Heart left ventricle (tissue), 13 donors: Measurements from ENCODE around the gene EXOC7.

Source experiments
- POLR2A ChIP-seq, 2 donors: fragments of 450-650 bp; IDR thresholded peaks; one replicate each; pipeline ENCODE4 v1.6.1; 2017; ENCODE audit warnings: antibody characterized with exemption in 2 of 2, mild to moderate bottlenecking in 2 of 2, moderate library complexity in 2 of 2
- TF ChIP-seq, protein P1 (sequence below), 12 donors: fragments of 200-600 bp; sonication (generic) in 4 of 12; IDR thresholded peaks; one replicate each; pipeline versions ENCODE4 v1.5.0 to v1.8.0; 2018 to 2022; ENCODE audit warnings: antibody characterized with exemption in 12 of 12, mild to moderate bottlenecking in 5 of 12
- donor health status: ischemic (EF 13 %, LVEDD 7.1; RV severe dilation, severe dysfunction).
- donor health status: DM: no; HTN: yes; CAD: no.
- donor health status: DM: no; HTN: no; CAD: no.
- donor health status: ischemic (EF 25% LVEDD 6.9; RV normal size, moderate dysfunction).
- donor health status: ischemic (EF 25% LVEDD 5.7; RV mildly dilated, moderate dysfunction).
- donor health status: ischemic (EF 35%, LVEDD 5.7; RV mildly dilated, moderate dysfunction).
- donor health status: nonischemic (EF 11% LVEDD 7.7; RV severe dilation, severe dysfunction).
- donor health status: DM: yes; HTN: yes; CAD: no.
- donor health status: PGD.
- donor health status: ischemic (EF 29% LVEDD 5.4; RV normal size, mild dysfunction).
- donor health status: nonischemic (EF 23%, LVEDD 6.1; RV moderate dilation, normal function).

DNA sequence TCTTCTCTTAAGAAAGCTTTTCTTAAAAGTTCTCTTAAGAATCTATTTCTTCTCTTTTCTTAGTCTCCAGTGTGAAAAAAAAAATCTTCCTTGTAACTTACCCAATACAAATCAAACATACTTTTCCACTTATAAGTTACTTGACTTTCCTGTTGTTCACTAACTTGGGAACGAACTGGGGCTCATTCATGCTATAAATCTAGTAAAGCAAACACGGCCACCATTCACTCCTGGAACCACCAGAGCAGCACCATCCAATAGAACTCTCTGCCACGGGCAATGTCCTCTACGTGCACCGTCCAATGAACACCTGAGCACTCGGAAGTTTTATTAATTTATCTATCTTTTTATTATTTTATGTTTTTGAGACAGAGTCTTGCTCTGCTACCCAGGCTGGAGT is 52.0 kb downstream of the EXOC7 start:
- TF ChIP-seq, protein P1, sequence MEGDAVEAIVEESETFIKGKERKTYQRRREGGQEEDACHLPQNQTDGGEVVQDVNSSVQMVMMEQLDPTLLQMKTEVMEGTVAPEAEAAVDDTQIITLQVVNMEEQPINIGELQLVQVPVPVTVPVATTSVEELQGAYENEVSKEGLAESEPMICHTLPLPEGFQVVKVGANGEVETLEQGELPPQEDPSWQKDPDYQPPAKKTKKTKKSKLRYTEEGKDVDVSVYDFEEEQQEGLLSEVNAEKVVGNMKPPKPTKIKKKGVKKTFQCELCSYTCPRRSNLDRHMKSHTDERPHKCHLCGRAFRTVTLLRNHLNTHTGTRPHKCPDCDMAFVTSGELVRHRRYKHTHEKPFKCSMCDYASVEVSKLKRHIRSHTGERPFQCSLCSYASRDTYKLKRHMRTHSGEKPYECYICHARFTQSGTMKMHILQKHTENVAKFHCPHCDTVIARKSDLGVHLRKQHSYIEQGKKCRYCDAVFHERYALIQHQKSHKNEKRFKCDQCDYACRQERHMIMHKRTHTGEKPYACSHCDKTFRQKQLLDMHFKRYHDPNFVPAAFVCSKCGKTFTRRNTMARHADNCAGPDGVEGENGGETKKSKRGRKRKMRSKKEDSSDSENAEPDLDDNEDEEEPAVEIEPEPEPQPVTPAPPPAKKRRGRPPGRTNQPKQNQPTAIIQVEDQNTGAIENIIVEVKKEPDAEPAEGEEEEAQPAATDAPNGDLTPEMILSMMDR (IDR thresholded peaks at IDR 0.05), result no peak
- TF ChIP-seq POLR2A (IDR thresholded peaks at IDR 0.05), result no peak
